Measurements from ENCODE around the gene SLC22A31. TPM values are rescaled to one million over a fixed set of nuclear protein-coding genes. Genes with fewer than 3 reads are reported as not detected.

The SLC22A31 gene
- total RNA-seq, 1 experiment from 2014 or later = 0.47 TPM

DNA sequence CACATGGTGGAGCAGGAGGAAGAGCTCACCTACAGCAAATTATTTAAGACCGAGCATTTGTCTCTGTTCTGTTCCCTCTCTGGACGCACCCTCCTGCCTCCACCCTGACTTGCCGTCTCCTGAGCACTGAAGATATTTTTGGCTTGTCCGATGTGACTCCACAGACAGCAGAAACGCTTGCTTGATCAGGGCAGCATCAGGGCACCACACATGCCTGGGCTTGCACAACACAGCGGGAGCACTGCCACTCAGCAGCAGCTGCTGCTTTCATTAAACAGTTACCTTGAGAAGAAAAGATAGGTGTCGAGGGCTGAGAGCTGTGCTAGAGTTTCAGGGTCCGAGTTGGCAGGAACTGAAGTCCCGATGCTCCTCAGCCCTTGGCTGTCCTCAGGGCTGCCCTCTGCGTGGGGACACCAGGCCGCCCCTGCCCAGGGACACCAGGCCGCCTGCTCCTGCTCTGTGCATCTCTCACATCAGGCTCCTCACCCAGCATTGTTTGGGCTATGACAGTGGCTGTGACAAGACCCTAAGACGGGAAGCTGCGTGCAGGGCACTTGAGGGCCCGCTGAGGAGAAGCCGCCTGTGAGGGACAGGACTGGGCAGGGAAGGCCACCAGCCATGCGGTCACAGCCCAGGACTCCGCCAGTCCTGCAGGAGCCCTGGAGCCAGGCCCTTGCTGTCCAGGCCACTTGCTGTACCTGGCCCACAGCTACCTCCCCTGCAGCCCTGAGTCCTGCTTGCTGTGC, 50.1 kb downstream of the SLC22A31 start:
- POLR2A ChIA-PET (ENCODE audit: low non-redundant PET) = no interaction called here
- no peaks in the 10 kb centered on the region for H3K4me1 ChIP-seq (ENCODE audit: insufficient read depth, low read length, poor library complexity, severe bottlenecking)
- CTCF ChIA-PET = no interaction called here
- no TSS peak for BruUV-seq (replicated peaks)
- H3K9me3 ChIP-seq (ENCODE audit: low read depth, low read length, poor library complexity, severe bottlenecking) = no peaks in the 10 kb centered on the region
- H3K27me3 ChIP-seq (replicated peaks; ENCODE audit: insufficient read depth, low read depth, low read length, poor library complexity) = no peaks in the 10 kb centered on the region
- no peak overlapping the region for H3K27ac ChIP-seq (ENCODE audit: low read depth, low read length, poor library complexity, severe bottlenecking)
- TF ChIP-seq CTCF (conservative IDR thresholded peaks at IDR 0.05; ENCODE audit: low read depth, low read length) (no peak), EZH2 (IDR thresholded peaks at IDR 0.05; ENCODE audit: borderline replicate concordance, low read depth, low read length, poor library complexity, severe bottlenecking) (no peak)
- no peak for DNase-seq (ENCODE audit: low spot score)
- no peaks in the 10 kb centered on the region for H3K36me3 ChIP-seq (ENCODE audit: insufficient read depth, low read length, poor library complexity, severe bottlenecking)
- no peak overlapping the region for H3K4me3 ChIP-seq (ENCODE audit: low read depth, low read length, poor library complexity, severe bottlenecking)
- intact Hi-C loops (cut with micrococcal nuclease; ENCODE audit: unreplicated experiment) = no loop called here

- BruUV-seq (replicated peaks) = no TSS peak
- Histone ChIP-seq H3K27ac (ENCODE audit: low read depth, low read length, poor library complexity, severe bottlenecking) (no peak overlapping the region), H3K4me3 (ENCODE audit: low read depth, low read length, poor library complexity, severe bottlenecking) (no peak overlapping the region), H3K36me3 (ENCODE audit: insufficient read depth, low read length, poor library complexity, severe bottlenecking) (no peaks in the 10 kb centered on the region), H3K9me3 (ENCODE audit: low read depth, low read length, poor library complexity, severe bottlenecking) (no peaks in the 10 kb centered on the region), H3K27me3 (replicated peaks; ENCODE audit: insufficient read depth, low read depth, low read length, poor library complexity) (no peaks in the 10 kb centered on the region), H3K4me1 (ENCODE audit: insufficient read depth, low read length, poor library complexity, severe bottlenecking) (no peaks in the 10 kb centered on the region)
- no peak for TF ChIP-seq EZH2 (IDR thresholded peaks at IDR 0.05; ENCODE audit: borderline replicate concordance, low read depth, low read length, poor library complexity, severe bottlenecking)
- no peak for DNase-seq (ENCODE audit: low spot score)
- POLR2A ChIA-PET (ENCODE audit: low non-redundant PET) = no interaction called here
- CTCF ChIA-PET = no interaction called here
- intact Hi-C loops (cut with micrococcal nuclease; ENCODE audit: unreplicated experiment) = no loop called here
These were observed 51.0 kb downstream of the SLC22A31 start for GRCh38 chr16:89149386-89149785.

DNA sequence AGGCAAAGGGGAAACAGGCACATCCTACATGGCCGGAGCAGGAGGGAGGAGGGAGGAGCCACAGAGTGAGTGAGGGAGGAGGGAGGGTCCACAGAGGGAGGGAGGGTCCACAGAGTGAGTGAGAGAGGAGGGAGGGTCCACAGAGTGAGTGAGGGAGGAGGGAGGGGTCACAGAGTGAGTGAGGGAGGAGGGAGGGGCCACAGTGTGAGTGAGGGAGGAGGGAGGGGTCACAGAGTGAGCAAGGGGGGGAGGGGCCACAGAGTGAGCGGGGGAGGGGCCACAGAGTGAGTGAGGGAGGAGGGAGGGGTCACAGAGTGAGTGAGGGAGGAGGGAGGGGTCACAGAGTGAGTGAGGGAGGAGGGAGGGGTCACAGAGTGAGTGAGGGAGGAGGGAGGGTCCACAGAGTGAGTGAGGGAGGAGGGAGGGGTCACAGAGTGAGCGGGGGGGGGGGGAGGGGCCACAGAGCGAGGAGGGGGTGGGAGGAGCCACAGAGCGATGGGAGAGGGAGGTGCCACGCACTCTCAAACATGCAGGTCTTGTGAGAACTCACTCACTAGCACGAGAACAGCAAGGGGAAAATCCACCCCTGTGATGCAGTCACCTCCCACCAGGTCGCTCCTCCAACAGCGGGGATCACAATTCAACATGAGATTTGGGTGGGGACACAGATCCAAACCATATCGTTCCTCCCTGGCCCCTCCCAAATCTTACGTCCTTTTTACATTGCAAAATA, 53.1 kb downstream of the SLC22A31 start:
- CTCF ChIA-PET = no interaction called here
- DNase-seq (ENCODE audit: low spot score) = no peak
- Histone ChIP-seq H3K4me3 (ENCODE audit: low read depth, low read length, poor library complexity, severe bottlenecking) (no peak overlapping the region), H3K36me3 (ENCODE audit: insufficient read depth, low read length, poor library complexity, severe bottlenecking) (no peaks in the 10 kb centered on the region), H3K27ac (ENCODE audit: low read depth, low read length, poor library complexity, severe bottlenecking) (no peak overlapping the region), H3K27me3 (replicated peaks; ENCODE audit: insufficient read depth, low read depth, low read length, poor library complexity) (no peaks in the 10 kb centered on the region), H3K9me3 (ENCODE audit: low read depth, low read length, poor library complexity, severe bottlenecking) (no peaks in the 10 kb centered on the region), H3K4me1 (ENCODE audit: insufficient read depth, low read length, poor library complexity, severe bottlenecking) (no peaks in the 10 kb centered on the region)
- intact Hi-C loops (cut with micrococcal nuclease; ENCODE audit: unreplicated experiment) = no loop called here
- POLR2A ChIA-PET (ENCODE audit: low non-redundant PET) = no interaction called here
- TF ChIP-seq CTCF (conservative IDR thresholded peaks at IDR 0.05; ENCODE audit: low read depth, low read length) (no peak), EZH2 (IDR thresholded peaks at IDR 0.05; ENCODE audit: borderline replicate concordance, low read depth, low read length, poor library complexity, severe bottlenecking) (no peak)
- BruUV-seq (replicated peaks) = no TSS peak

All from A673 (cell line).